Measurements from ENCODE around the gene INKA1. TPM values are rescaled to one million over a fixed set of nuclear protein-coding genes. Genes with fewer than 3 reads are reported as not detected.

Gene INKA1
- polyA plus RNA-seq, 1 donor (not counting 4 experiments of a cell fraction or from before 2014, with no cell fraction given): 10.1 TPM

- no peak for FAIRE-seq
- dilution Hi-C loops (cut with MboI; ENCODE audit: extremely low pct_ligation_motif_present, low sequenced_read_pairs): no loop called here
These were observed 3.8 kb downstream of the INKA1 start for GRCh38 chr3:49806850-49807249.

GRCh38 chr3:49807431-49808114 lies 4.5 kb downstream of the INKA1 start:
- dilution Hi-C loops (cut with MboI; ENCODE audit: extremely low pct_ligation_motif_present, low sequenced_read_pairs): no loop called here

More at GRCh38 chr3:49806850-49807249, 3.8 kb downstream of the INKA1 start:
- Histone ChIP-seq H3K27me3 (ENCODE audit: control insufficient read depth, extremely low read depth, insufficient read depth, low read length) (no peaks in the 10 kb centered on the region), H3K79me2 (ENCODE audit: control insufficient read depth, insufficient read depth, low read length) (peaks cover 12% of the 10 kb centered on the region), H2AFZ (ENCODE audit: control insufficient read depth, low read length) (no peak overlapping the region), H3K36me3 (ENCODE audit: control insufficient read depth in 2 of 2, extremely low read depth in 1 of 2, insufficient read depth in 2 of 2, low read length in 2 of 2) (peaks cover 0 to 14% of the 10 kb centered on the region in 2 experiments), H3K4me2 (ENCODE audit: control insufficient read depth, extremely low read depth, insufficient read depth, low read depth, low read length) (no peak overlapping the region), H3K27ac (ENCODE audit: control insufficient read depth, insufficient read depth, low read length) (no peak overlapping the region), H3K9me3 (ENCODE audit: control insufficient read depth, low read depth, low read length) (no peaks in the 10 kb centered on the region), H3K9me1 (ENCODE audit: control insufficient read depth, extremely low read depth, insufficient read depth, low read length) (peaks cover 6% of the 10 kb centered on the region), H4K20me1 (ENCODE audit: control insufficient read depth, extremely low read depth, insufficient read depth, low read length) (peaks cover 7% of the 10 kb centered on the region), H3K4me1 (ENCODE audit: control insufficient read depth, extremely low read depth, insufficient read depth, low read length) (peaks cover 40% of the 10 kb centered on the region), H3K9ac (ENCODE audit: control insufficient read depth, extremely low read depth, insufficient read depth, low read length) (no peak overlapping the region), H3K4me3 (ENCODE audit: control insufficient read depth in 2 of 3, extremely low read depth in 1 of 3, insufficient read depth in 2 of 3, low read depth in 1 of 3, low read length in 3 of 3) (no peak overlapping the region)
- no peak for DNase-seq (ENCODE audit: low read depth, low spot score)
- TF ChIP-seq EZH2 (IDR thresholded peaks at IDR 0.05; ENCODE audit: low read length): no peak
- TF ChIP-seq CTCF (optimal IDR thresholded peaks at IDR 0.05 in 1 of 3, IDR thresholded peaks at IDR 0.05 in 1 of 3, conservative IDR thresholded peaks at IDR 0.05 in 1 of 3; ENCODE audit: extremely low read depth in 1 of 3, insufficient read depth in 2 of 3, low read length in 3 of 3): no peak

More at GRCh38 chr3:49807431-49808114, 4.5 kb downstream of the INKA1 start:
- H3K4me1 ChIP-seq (ENCODE audit: control insufficient read depth, extremely low read depth, insufficient read depth, low read length): peaks cover 40% of the 10 kb centered on the region
- TF ChIP-seq EZH2 (IDR thresholded peaks at IDR 0.05; ENCODE audit: low read length): no peak
- no peak for TF ChIP-seq CTCF (optimal IDR thresholded peaks at IDR 0.05 in 1 of 3, IDR thresholded peaks at IDR 0.05 in 1 of 3, conservative IDR thresholded peaks at IDR 0.05 in 1 of 3; ENCODE audit: extremely low read depth in 1 of 3, insufficient read depth in 2 of 3, low read length in 3 of 3)
- H3K27me3 ChIP-seq (ENCODE audit: control insufficient read depth, extremely low read depth, insufficient read depth, low read length): no peaks in the 10 kb centered on the region
- H3K4me2 ChIP-seq (ENCODE audit: control insufficient read depth, extremely low read depth, insufficient read depth, low read depth, low read length): peak overlapping the region; percentile 55
- no peak overlapping the region for H2AFZ ChIP-seq (ENCODE audit: control insufficient read depth, low read length)
- peak overlapping the region; percentile 6 for H3K9ac ChIP-seq (ENCODE audit: control insufficient read depth, extremely low read depth, insufficient read depth, low read length)
- H4K20me1 ChIP-seq (ENCODE audit: control insufficient read depth, extremely low read depth, insufficient read depth, low read length): peaks cover 7% of the 10 kb centered on the region
- FAIRE-seq (peak; percentile 49), DNase-seq (ENCODE audit: low read depth, low spot score) (no peak)
- no peaks in the 10 kb centered on the region for H3K9me3 ChIP-seq (ENCODE audit: control insufficient read depth, low read depth, low read length)
- H3K79me2 ChIP-seq (ENCODE audit: control insufficient read depth, insufficient read depth, low read length): peaks cover 12% of the 10 kb centered on the region
- H3K9me1 ChIP-seq (ENCODE audit: control insufficient read depth, extremely low read depth, insufficient read depth, low read length): peaks cover 6% of the 10 kb centered on the region
- H3K36me3 ChIP-seq (ENCODE audit: control insufficient read depth in 2 of 2, extremely low read depth in 1 of 2, insufficient read depth in 2 of 2, low read length in 2 of 2): peaks cover 0 to 14% of the 10 kb centered on the region in 2 experiments
- no peak overlapping the region for H3K4me3 ChIP-seq (ENCODE audit: control insufficient read depth in 2 of 3, extremely low read depth in 1 of 3, insufficient read depth in 2 of 3, low read depth in 1 of 3, low read length in 3 of 3)
- peak overlapping the region; percentile 28 for H3K27ac ChIP-seq (ENCODE audit: control insufficient read depth, insufficient read depth, low read length)
